ENCODE data around the gene NOTCH4.

The NOTCH4 gene

DNA sequence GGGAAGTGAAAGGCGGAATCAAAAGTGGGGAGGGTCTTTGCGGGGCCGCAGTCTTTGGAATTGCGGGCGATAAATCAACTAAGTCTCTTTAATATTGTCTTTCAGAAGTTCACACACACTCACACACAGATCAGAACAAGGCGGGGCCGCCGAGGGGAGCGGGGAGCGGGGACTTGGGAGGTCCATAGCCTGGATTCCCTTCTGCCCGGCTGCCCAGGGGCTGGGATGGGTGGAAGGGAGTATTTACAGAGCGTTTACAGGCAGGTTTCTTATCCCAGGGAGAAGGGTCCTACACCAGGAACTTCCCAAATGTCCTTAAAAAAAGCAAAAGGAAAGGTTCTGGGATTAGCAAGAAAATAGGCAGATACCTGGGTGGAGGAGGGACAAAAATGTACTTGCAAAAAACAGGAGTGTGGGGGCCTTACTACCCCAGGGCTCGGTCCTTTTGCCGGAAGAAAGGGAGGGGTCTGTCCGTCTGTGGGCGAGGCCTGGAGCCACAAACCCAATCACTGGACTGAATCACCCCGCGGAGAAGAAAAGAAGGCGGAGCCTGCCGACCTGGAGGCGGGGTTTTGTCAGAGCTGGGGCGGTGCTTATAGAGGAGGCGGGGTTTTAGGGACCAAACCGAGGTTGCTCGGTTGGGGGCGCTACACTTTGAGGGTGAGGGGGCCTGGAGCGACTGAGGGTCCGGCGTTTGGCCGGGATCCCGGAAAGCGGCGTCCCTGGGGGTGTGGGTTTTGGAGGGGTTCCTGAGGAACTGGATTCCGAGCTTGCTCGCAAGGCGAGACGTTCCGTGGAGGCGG is 75.4 kb downstream of the NOTCH4 start:
- no peaks in the 10 kb centered on the region for H3K79me2 ChIP-seq (ENCODE audit: control insufficient read depth, insufficient read depth, low read length, unreplicated experiment)
- H3K4me1 ChIP-seq (ENCODE audit: control insufficient read depth, insufficient read depth, low read length, unreplicated experiment) = peaks cover 13% of the 10 kb centered on the region
- no peak overlapping the region for H3K4me3 ChIP-seq (ENCODE audit: low read depth, low read length)
- no peak overlapping the region for H2AFZ ChIP-seq (ENCODE audit: low read length, unreplicated experiment)
- no peak overlapping the region for H3K27ac ChIP-seq (ENCODE audit: low read depth, low read length)
- no peaks in the 10 kb centered on the region for H3K36me3 ChIP-seq (ENCODE audit: insufficient read depth, low read length)
- no peaks in the 10 kb centered on the region for H3K27me3 ChIP-seq (ENCODE audit: insufficient read depth, low read length)

DNA sequence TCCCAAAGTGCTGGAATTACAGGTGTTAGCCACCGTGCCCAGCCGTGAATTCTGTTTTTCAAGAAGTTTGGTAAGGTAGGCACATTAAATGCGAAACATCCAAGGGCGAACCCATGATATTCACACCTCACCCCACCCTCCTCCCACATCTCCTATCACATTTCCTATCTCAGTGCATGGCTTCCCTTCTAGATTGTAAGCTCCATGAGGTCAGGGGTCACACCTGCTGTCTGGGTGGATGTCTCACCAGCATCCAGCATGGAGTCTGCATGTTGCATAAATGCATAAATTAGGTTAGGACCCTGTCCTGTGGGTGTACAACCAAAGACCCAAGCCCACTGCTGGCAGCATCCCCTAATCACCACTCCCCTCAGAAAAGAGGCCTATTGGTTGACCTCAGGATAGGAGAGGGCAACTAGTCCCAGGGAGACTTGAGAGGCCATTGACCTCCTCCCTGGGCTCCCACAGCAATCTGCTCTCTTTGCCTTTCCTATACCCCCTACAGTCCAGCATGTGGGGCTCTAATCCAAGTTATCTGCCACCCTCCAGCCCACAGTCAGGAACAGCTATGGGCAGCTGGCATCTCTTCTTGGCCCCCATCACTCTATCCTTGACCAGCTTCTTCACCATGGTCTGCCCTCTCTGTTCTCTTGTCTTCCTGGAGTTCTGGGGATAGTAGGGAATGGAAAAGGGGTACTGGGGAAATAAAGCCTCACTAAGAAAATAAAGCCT is 76.3 kb downstream of the NOTCH4 start:
- Histone ChIP-seq H3K27me3 (ENCODE audit: insufficient read depth, low read length) (no peaks in the 10 kb centered on the region), H3K4me1 (ENCODE audit: control insufficient read depth, insufficient read depth, low read length, unreplicated experiment) (peaks cover 12% of the 10 kb centered on the region), H3K79me2 (ENCODE audit: control insufficient read depth, insufficient read depth, low read length, unreplicated experiment) (no peaks in the 10 kb centered on the region), H3K4me3 (ENCODE audit: low read depth, low read length) (no peak overlapping the region), H3K36me3 (ENCODE audit: insufficient read depth, low read length) (no peaks in the 10 kb centered on the region), H2AFZ (ENCODE audit: low read length, unreplicated experiment) (no peak overlapping the region), H3K27ac (ENCODE audit: low read depth, low read length) (no peak overlapping the region)

DNA sequence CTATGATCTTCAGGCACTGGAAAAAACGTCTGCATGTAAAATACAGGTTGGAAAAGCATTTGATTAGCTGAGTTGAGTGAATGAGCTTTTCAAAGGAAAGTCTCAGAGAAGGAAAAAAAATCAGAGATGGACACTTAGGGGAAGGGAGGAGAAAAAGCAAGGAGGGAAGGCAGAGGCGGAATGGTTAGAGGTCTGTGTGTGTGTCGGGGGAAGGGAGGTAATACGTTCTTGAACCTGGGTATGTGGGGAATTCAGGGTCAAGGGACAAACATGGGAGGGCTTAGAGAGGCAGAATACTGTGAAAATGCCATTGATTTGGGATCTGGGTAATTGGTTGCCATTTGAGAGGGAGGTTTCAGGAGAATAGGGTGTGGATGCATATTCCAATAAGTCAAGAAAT is 77.2 kb downstream of the NOTCH4 start:
- no peak overlapping the region for H3K4me3 ChIP-seq (ENCODE audit: low read depth, low read length)
- H2AFZ ChIP-seq (ENCODE audit: low read length, unreplicated experiment) = no peak overlapping the region
- H3K36me3 ChIP-seq (ENCODE audit: insufficient read depth, low read length) = no peaks in the 10 kb centered on the region

DNA sequence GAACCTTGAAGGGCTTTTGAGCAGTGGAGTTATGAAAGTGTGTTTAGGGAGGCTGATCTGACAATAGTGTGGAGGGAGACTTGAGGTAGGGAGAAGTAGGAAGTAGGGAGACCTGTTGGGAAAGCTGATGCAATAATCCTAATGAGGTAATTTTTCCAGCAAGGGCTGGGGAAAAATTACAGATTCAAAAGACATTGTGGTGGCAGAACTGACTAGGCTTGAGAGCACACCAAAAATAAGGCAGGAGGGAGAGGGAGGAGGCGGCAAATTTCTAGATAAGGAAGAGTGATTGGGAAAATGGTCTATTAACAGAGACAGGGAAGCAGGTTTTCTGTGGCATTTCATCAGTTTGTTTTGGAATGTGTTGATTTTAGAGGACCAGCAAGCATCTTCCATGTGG is 77.6 kb downstream of the NOTCH4 start:
- Histone ChIP-seq H3K4me3 (ENCODE audit: low read depth, low read length) (no peak overlapping the region), H2AFZ (ENCODE audit: low read length, unreplicated experiment) (no peak overlapping the region), H3K27ac (ENCODE audit: low read depth, low read length) (no peak overlapping the region), H3K36me3 (ENCODE audit: insufficient read depth, low read length) (no peaks in the 10 kb centered on the region), H3K4me1 (ENCODE audit: control insufficient read depth, insufficient read depth, low read length, unreplicated experiment) (peaks cover 4% of the 10 kb centered on the region), H3K79me2 (ENCODE audit: control insufficient read depth, insufficient read depth, low read length, unreplicated experiment) (no peaks in the 10 kb centered on the region), H3K27me3 (ENCODE audit: insufficient read depth, low read length) (no peaks in the 10 kb centered on the region)

More for the DNA sequence above, 77.2 kb downstream of the NOTCH4 start:
- Histone ChIP-seq H3K79me2 (ENCODE audit: control insufficient read depth, insufficient read depth, low read length, unreplicated experiment) (no peaks in the 10 kb centered on the region), H3K4me1 (ENCODE audit: control insufficient read depth, insufficient read depth, low read length, unreplicated experiment) (peaks cover 5% of the 10 kb centered on the region), H3K27me3 (ENCODE audit: insufficient read depth, low read length) (no peaks in the 10 kb centered on the region), H3K27ac (ENCODE audit: low read depth, low read length) (no peak overlapping the region)
